ENCODE results near the gene DRG2. TPM values are rescaled to one million over a fixed set of nuclear protein-coding genes. Genes with fewer than 3 reads are reported as not detected.

DRG2 gene
- polyA plus RNA-seq, 1 experiment: 31.5 TPM

DNA sequence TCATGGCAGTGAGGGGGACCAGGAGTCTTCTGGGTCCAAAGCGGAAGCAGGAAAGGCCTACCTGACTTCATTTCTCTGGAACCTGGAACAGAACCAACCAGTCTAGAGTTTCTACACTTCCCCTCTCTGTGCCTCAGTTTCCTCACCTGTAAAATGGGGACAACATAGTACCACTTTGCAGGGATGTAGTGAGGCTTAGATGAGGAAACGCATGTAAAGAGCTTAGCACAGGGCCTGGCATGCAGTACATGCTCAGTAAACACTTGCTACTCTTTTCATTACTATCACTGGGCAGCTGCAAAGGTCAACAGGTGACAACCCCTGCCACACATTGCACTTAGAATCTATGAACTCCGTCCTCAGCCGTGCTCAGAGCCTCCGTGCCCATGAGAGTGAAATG is 45.0 kb downstream of the DRG2 start:
- no peak for DNase-seq (ENCODE audit: low read depth, low spot score)
- POLR2A ChIA-PET: no interaction called here
- no peak overlapping the region for H3K27ac ChIP-seq (ENCODE audit: low read depth, low read length)
- CTCF ChIA-PET: no interaction called here
- no peak overlapping the region for H3K4me3 ChIP-seq (ENCODE audit: low read depth, low read length)
- H3K27me3 ChIP-seq (ENCODE audit: control insufficient read depth, insufficient read depth, low read length): peaks cover 12% of the 10 kb centered on the region
- no peaks in the 10 kb centered on the region for H3K9me3 ChIP-seq (ENCODE audit: control insufficient read depth, insufficient read depth, low read length)
- TF ChIP-seq, protein P1, sequence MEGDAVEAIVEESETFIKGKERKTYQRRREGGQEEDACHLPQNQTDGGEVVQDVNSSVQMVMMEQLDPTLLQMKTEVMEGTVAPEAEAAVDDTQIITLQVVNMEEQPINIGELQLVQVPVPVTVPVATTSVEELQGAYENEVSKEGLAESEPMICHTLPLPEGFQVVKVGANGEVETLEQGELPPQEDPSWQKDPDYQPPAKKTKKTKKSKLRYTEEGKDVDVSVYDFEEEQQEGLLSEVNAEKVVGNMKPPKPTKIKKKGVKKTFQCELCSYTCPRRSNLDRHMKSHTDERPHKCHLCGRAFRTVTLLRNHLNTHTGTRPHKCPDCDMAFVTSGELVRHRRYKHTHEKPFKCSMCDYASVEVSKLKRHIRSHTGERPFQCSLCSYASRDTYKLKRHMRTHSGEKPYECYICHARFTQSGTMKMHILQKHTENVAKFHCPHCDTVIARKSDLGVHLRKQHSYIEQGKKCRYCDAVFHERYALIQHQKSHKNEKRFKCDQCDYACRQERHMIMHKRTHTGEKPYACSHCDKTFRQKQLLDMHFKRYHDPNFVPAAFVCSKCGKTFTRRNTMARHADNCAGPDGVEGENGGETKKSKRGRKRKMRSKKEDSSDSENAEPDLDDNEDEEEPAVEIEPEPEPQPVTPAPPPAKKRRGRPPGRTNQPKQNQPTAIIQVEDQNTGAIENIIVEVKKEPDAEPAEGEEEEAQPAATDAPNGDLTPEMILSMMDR (IDR thresholded peaks at IDR 0.05; ENCODE audit: low read depth, low read length): no peak

DNA sequence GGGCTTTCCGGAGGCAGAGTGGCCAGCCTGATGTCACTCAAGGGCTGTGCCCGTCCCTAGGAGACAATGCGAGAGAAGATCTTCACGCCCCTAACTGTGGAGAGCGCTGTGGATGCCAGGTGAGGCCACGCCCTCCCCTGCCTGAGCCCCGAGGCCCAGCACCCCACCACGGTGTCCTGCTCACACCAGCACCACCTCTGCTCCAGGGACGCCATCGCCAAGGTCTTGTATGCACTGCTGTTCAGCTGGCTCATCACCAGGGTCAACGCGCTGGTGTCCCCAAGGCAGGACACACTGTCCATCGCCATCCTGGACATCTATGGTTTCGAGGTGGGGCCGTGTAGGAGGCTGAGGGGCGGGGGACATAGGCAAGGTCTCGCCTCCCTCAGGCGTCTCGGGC is 48.6 kb downstream of the DRG2 start:
- Histone ChIP-seq H3K9me3 (ENCODE audit: control insufficient read depth, insufficient read depth, low read length) (no peaks in the 10 kb centered on the region), H3K27me3 (ENCODE audit: control insufficient read depth, insufficient read depth, low read length) (peaks cover 12% of the 10 kb centered on the region), H3K27ac (ENCODE audit: low read depth, low read length) (no peak overlapping the region), H3K4me3 (ENCODE audit: low read depth, low read length) (no peak overlapping the region)
- ChIA-PET CTCF (no interaction called here), POLR2A (no interaction called here)
- TF ChIP-seq, protein P1 (IDR thresholded peaks at IDR 0.05; ENCODE audit: low read depth, low read length): no peak
- no peak for DNase-seq (ENCODE audit: low read depth, low spot score)

DNA sequence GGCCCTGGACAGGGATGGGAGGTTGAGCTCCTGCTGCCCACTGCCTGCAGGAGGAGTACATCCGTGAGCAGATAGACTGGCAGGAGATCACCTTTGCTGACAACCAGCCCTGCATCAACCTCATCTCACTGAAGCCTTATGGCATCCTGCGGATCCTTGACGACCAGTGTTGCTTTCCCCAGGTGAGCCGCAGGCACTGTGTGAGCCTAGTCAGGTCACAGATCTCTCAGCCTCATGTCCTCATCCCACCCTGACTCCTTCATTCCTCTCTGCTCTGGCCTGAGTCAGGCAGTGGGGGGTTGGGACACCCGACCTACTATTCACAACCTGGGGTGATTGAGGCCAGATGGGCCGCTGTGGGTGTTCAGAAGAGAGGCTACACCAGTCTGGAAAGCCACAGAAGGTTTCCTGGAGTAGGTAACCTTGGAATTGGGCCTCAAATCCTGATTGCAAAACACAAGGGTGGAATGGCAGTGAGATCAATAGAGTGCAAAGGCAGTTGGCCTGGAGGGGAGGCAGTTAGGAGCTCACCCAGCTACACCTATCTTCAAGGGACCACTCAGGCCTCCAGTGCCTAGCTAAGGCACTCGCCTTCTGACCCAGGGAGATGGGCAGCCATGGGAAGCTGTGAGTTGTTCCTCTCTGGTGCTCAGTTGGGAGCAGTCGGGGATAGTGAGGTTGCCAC is 50.5 kb downstream of the DRG2 start:
- DNase-seq (ENCODE audit: low read depth, low spot score): no peak
- H3K27me3 ChIP-seq (ENCODE audit: control insufficient read depth, insufficient read depth, low read length): peaks cover 3% of the 10 kb centered on the region
- ChIA-PET POLR2A (interaction anchor here (1.5 kb wide), 1 partner anchor 9 kb away, joined by 4 read pairs; no protein-coding TSS in a partner anchor), CTCF (interaction anchor here (0.6 to 1.3 kb wide), 3 partner anchors 15 to 69 kb away, joined by 3 to 4 read pairs (median 3); no protein-coding TSS in a partner anchor)
- TF ChIP-seq, protein P1 (IDR thresholded peaks at IDR 0.05; ENCODE audit: low read depth, low read length): no peak
- H3K27ac ChIP-seq (ENCODE audit: low read depth, low read length): no peak overlapping the region
- no peaks in the 10 kb centered on the region for H3K9me3 ChIP-seq (ENCODE audit: control insufficient read depth, insufficient read depth, low read length)
- no peak overlapping the region for H3K4me3 ChIP-seq (ENCODE audit: low read depth, low read length)

DNA sequence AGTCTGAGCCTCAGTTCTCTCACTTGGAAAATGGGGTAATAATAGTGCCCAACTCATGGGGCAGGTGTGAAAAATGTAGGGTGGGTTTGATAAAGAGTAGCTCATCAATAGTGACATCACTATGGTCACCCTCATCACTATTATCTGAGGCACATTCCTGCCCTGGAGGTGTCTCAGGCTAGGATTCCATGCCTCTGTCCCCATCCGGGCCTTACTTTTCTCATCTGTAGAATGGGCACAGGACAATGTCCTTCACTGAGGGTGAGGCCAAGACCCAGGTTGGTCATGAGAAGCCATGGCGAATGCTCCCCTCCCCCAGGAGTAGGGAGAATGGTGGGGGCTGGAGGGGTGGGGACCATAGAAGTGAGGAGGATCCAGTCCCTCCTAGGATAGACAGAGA is 51.3 kb downstream of the DRG2 start:
- Histone ChIP-seq H3K27me3 (ENCODE audit: control insufficient read depth, insufficient read depth, low read length) (peaks cover 5% of the 10 kb centered on the region), H3K9me3 (ENCODE audit: control insufficient read depth, insufficient read depth, low read length) (no peaks in the 10 kb centered on the region), H3K27ac (ENCODE audit: low read depth, low read length) (no peak overlapping the region), H3K4me3 (ENCODE audit: low read depth, low read length) (no peak overlapping the region)
- CTCF ChIA-PET: interaction anchor here (1.1 kb wide), 1 partner anchor 14 kb away, joined by 3 read pairs; no protein-coding TSS in a partner anchor
- no peak for DNase-seq (ENCODE audit: low read depth, low spot score)
- TF ChIP-seq, protein P1 (IDR thresholded peaks at IDR 0.05; ENCODE audit: low read depth, low read length): no peak
- POLR2A ChIA-PET: interaction anchor here (1.5 kb wide), 1 partner anchor 10 kb away, joined by 4 read pairs; no protein-coding TSS in a partner anchor

DNA sequence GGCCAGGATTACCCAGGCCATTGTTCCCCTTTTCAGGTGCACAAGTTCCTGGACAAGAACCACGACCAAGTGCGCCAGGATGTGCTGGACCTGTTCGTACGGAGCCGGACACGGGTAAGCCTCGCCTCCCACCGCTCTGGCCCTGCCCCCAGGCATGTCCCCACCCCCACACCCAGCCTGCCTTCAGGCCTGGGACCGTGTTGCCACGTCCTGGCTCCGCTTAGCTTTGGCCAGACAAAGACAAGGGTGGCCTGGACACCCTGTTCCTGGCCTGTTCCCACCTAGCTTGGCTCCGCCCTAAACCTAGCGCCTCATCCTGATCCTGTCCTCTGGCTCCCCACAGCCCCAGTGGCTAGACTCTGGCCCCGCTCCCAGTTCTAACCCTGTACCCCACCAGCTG is 51.8 kb downstream of the DRG2 start:
- ChIA-PET POLR2A (interaction anchor here (1.5 kb wide), 1 partner anchor 11 kb away, joined by 4 read pairs; no protein-coding TSS in a partner anchor), CTCF (interaction anchor here (1.1 kb wide), 1 partner anchor 14 kb away, joined by 3 read pairs; no protein-coding TSS in a partner anchor)
- Histone ChIP-seq H3K27me3 (ENCODE audit: control insufficient read depth, insufficient read depth, low read length) (peaks cover 5% of the 10 kb centered on the region), H3K4me3 (ENCODE audit: low read depth, low read length) (no peak overlapping the region), H3K9me3 (ENCODE audit: control insufficient read depth, insufficient read depth, low read length) (no peaks in the 10 kb centered on the region), H3K27ac (ENCODE audit: low read depth, low read length) (no peak overlapping the region)
- TF ChIP-seq, protein P1 (IDR thresholded peaks at IDR 0.05; ENCODE audit: low read depth, low read length): no peak
- DNase-seq (ENCODE audit: low read depth, low spot score): no peak
